BJ (cell line): ENCODE data around the gene CDH12. TPM values are rescaled to one million over a fixed set of nuclear protein-coding genes. Genes with fewer than 3 reads are reported as not detected.

Experiments used
- CTCF ChIA-PET: fragments of 350-600 bp; formaldehyde crosslinking; extraction: SDS; loops from one replicate; lab custom pipeline; 2021; ENCODE audit warnings: antibody characterized with exemption, inconsistent platforms; lab: Yijun Ruan, JAX
- POLR2A ChIA-PET: fragments of 300-600 bp; sonication (Branson Sonifier 250); formaldehyde crosslinking; extraction: SDS; loops from one replicate; lab custom pipeline; 2021; ENCODE audit warnings: antibody characterized with exemption; lab: Charles Lee
- DNase-seq: peaks from one replicate; pipeline ENCODE4 v3.0.0-alpha.2; 2011; ENCODE audit warnings: low read depth
- H3K27me3 ChIP-seq: 2 replicates; pipeline ENCODE4 v1.6.0; 2011; ENCODE audit warnings: low read length; ENCODE audit not compliant: control insufficient read depth, insufficient read depth
- H3K36me3 ChIP-seq: 2 replicates; pipeline ENCODE4 v1.5.1; 2011; ENCODE audit warnings: low read length; ENCODE audit not compliant: control insufficient read depth, insufficient read depth
- H3K4me3 ChIP-seq: 2 replicates; pipeline ENCODE4 v1.5.1; 2011; ENCODE audit warnings: low read depth, mild to moderate bottlenecking, control low read depth, low read length
- polyA plus RNA-seq: library from polyadenylated mRNA; depleted of rRNA; stranded (reverse); fragments of >200 nt; gene quantifications from 2 replicates; pipeline ENCODE4 v1.2.3, GENCODE V29; 2011
- TF ChIP-seq, protein P1 (sequence below): IDR thresholded peaks from 2 replicates; pipeline ENCODE4 v1.5.1; 2011; ENCODE audit warnings: low read depth, mild to moderate bottlenecking, control low read depth, inconsistent platforms, low read length, moderate library complexity; ENCODE audit not compliant: insufficient read depth

The CDH12 gene
- polyA plus RNA-seq, 1 experiment: not detected

DNA sequence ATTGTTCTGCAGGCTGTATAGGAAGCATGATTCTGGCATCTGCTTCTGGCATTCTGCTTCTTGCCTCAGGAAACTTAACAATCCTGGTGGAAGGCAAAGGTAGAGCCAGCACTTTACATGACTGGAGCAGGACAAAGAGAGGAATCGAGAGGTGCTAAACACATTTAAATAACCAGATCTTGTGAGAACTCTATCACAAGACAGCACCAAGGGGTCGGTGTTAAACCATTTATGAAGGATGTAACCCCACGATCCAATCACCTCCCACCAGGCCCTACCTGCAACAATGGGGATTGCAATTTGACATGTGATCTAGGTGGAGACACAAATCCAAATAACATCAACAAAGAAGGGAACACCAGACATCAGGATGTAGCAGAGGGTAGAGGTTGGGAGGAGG is 221.5 kb downstream of the CDH12 start:
- no peaks in the 10 kb centered on the region for H3K36me3 ChIP-seq
- POLR2A ChIA-PET: no interaction called here
- CTCF ChIA-PET: no interaction called here

DNA sequence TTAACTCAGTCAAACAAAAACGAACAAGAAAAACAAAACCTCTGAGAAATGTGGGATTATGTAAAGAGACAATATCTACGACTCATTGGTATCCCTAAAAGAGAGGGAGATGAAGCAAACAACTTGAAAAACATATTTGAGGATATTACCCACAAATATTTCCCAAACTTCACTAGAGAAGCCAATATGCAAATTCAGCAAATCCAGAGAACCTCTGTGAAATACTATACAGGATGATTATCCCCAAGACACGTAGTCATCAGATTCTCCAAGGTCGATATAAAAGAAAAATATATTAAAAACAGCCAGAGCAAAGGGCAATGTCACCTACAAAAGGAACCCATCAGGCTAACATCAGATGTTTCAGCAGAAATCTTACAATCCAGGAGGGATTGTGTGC is 226.1 kb downstream of the CDH12 start:
- POLR2A ChIA-PET: no interaction called here
- TF ChIP-seq, protein P1, sequence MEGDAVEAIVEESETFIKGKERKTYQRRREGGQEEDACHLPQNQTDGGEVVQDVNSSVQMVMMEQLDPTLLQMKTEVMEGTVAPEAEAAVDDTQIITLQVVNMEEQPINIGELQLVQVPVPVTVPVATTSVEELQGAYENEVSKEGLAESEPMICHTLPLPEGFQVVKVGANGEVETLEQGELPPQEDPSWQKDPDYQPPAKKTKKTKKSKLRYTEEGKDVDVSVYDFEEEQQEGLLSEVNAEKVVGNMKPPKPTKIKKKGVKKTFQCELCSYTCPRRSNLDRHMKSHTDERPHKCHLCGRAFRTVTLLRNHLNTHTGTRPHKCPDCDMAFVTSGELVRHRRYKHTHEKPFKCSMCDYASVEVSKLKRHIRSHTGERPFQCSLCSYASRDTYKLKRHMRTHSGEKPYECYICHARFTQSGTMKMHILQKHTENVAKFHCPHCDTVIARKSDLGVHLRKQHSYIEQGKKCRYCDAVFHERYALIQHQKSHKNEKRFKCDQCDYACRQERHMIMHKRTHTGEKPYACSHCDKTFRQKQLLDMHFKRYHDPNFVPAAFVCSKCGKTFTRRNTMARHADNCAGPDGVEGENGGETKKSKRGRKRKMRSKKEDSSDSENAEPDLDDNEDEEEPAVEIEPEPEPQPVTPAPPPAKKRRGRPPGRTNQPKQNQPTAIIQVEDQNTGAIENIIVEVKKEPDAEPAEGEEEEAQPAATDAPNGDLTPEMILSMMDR: no peak
- Histone ChIP-seq H3K36me3 (no peaks in the 10 kb centered on the region), H3K4me3 (no peak overlapping the region), H3K27me3 (no peaks in the 10 kb centered on the region)
- no peak for DNase-seq
- CTCF ChIA-PET: no interaction called here

More for the DNA sequence above, 221.5 kb downstream of the CDH12 start:
- DNase-seq: no peak
- TF ChIP-seq, protein P1: no peak
- no peak overlapping the region for H3K4me3 ChIP-seq
- no peaks in the 10 kb centered on the region for H3K27me3 ChIP-seq

DNA sequence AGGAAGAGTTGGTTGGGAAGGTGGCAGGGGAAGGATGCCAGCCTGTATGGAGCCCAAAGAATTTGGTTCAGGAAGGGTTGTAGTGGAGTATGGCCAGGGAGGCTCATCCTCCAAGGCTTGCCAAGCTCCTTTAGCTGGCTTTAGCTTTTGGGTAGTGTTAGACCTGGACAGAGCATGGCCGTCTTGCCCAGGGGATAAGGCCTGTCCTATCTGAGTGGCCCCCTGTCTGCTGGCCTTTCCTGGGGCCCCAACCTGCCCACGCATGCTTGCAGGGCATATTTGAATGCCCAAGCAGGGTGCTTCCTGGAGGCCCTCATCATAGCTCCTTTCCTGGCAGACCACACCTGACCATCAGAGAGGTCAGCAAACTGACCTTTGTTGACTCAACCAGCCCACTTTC is 227.7 kb downstream of the CDH12 start:
- no peak overlapping the region for H3K4me3 ChIP-seq
- no peak for DNase-seq
- ChIA-PET POLR2A (no interaction called here), CTCF (no interaction called here)
- no peaks in the 10 kb centered on the region for H3K36me3 ChIP-seq
- H3K27me3 ChIP-seq: no peaks in the 10 kb centered on the region
- TF ChIP-seq, protein P1: no peak

DNA sequence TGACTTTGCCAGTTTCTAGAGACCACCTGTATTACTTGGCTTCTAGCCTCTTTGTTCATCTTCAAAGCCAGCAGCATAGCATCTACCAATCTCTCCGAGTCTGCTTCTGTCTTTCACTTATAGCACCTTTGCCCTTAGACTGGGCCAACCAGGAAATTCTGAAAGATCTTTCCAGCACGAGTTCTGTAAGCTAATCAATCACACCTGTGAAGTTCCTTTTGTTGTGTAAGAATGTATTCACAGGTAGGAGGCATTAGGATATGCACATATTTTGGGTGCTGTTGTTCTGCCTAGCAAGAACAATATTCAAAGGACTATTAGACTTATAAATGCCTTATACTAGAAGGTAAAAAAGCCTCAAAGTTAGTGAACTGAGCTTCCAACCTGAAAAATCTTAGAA is 232.1 kb downstream of the CDH12 start:
- DNase-seq: no peak
- no peak overlapping the region for H3K4me3 ChIP-seq
- ChIA-PET CTCF (interaction anchor here (0.6 kb wide), 1 partner anchor 44 kb away, joined by 3 read pairs; no protein-coding TSS in a partner anchor), POLR2A (no interaction called here)
- no peaks in the 10 kb centered on the region for H3K36me3 ChIP-seq
- no peaks in the 10 kb centered on the region for H3K27me3 ChIP-seq
- TF ChIP-seq, protein P1: no peak

DNA sequence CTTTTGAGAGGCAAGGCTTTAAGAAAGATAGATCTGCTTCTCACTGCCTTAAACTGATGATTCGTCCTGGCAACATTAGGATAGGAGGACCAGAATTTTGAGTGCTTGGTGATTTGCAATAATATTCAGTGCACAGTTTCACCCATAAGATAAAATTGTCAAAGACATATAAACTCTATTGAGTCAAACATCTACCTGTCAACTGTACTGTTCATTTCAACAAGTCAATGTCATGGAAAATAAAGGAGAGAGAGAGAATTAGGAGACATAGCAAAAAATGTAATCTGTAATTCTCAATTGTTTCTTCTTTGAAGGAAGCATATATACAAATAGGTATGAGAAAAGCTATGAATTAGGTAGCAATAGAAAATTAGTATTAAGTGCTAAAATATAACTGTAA is 237.2 kb downstream of the CDH12 start:
- Histone ChIP-seq H3K27me3 (no peaks in the 10 kb centered on the region), H3K4me3 (no peak overlapping the region), H3K36me3 (no peaks in the 10 kb centered on the region)
- ChIA-PET CTCF (no interaction called here), POLR2A (no interaction called here)
- DNase-seq: no peak
- TF ChIP-seq, protein P1: no peak
